Activated CD4-positive, CD25-positive, alpha-beta regulatory T cell treated with anti-CD3 and anti-CD28 coated beads, Interleukin-2, amount 50 U/mL, for 24 hours (primary cell): ENCODE results near the gene LACTB.
A peak's percentile ranks its signal among the peaks of the same experiment; 100 is the strongest.

Experiments
- ATAC-seq, 2 donors: fragments of 150-1000 bp; cut with Tn5 transposase; one replicate each; pipeline ENCODE4 v1.10.0; 2021; ENCODE audit warnings: mild to moderate bottlenecking in 1 of 2, moderate library complexity in 1 of 2

Gene LACTB, protein sequence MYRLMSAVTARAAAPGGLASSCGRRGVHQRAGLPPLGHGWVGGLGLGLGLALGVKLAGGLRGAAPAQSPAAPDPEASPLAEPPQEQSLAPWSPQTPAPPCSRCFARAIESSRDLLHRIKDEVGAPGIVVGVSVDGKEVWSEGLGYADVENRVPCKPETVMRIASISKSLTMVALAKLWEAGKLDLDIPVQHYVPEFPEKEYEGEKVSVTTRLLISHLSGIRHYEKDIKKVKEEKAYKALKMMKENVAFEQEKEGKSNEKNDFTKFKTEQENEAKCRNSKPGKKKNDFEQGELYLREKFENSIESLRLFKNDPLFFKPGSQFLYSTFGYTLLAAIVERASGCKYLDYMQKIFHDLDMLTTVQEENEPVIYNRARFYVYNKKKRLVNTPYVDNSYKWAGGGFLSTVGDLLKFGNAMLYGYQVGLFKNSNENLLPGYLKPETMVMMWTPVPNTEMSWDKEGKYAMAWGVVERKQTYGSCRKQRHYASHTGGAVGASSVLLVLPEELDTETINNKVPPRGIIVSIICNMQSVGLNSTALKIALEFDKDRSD

DNA sequence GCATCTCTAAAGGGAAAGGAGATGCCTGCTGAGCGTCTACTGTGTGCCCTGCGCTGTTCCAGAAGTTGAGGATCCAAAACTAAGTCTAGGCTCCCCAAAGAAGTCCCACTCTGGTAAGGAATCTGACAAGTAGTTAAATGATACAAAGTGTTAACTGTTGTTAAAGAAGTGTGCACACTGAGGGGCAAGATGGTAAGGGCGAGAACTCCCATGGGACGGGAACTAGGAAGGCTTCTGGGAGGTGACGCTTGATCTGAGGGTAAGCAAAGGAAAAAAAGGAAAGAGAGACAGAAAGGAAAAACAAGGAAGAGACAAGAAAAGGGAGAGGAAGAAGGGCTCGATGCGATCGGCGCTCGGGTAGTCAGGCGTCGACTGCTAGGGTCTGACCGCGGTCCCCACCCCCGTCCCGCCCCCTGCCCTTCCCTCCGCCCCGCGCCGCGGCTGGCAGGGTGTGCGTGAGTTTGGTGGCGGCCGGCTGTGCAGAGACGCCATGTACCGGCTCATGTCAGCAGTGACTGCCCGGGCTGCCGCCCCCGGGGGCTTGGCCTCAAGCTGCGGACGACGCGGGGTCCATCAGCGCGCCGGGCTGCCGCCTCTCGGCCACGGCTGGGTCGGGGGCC, at the start of gene LACTB:
TSS of gene LACTB (plus strand) at position 480 of the 620 bp plus-strand sequence. CDS start at position 491, 11 bp downstream.
- peak; percentile 93 for ATAC-seq

DNA sequence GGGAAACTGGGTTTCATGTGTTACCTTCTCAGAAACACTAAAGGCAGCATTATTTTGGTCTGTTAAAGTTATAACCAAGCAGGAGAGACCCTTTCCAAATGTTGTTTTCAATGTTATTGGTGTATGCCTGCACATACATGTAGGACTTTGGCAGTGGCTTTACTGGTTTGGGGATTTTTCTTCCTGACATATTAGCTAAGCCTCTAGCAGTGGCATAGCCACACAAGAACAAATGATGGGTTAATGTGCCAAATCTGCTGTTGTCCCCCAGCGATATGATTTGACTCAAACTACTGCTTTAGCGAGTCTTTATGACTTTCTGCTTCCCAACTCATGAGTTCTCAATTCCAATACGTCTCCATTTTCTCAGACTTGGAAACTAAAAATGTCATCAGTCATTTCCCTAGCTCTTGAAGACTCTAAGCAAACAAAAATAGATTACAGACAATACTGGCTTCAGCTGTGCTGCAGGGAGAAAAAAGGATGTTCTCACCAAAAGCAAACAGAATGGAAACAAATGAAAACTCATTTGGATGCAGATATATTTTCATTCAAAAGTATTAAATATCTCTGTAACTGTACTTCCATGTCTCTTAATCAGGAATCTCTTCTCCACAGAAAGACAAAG, 49.5 kb upstream of the LACTB start:
- ATAC-seq = no peak

DNA sequence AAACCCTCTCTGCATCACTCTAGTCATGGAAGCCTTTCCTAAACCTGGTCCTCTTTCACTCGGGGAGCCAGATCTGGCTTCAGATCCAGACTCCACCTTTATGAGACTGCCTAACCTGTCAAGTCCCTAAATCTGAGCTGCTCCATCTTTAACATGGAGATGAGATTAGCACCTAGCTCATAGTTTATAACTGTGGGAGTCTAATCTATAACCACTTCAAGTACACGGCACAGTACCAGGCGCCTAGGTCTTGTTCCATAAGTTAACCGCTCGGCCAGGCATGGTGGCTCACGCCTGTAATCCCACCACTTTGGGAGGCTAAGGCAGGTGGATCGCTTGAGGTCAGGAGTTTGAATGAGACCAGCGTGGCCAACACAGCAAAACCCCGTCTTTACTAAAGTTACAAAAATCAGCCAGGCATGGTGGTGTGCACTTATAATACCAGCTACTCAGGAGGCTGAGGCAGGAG, 48.8 kb upstream of the LACTB start:
- no peak for ATAC-seq

DNA sequence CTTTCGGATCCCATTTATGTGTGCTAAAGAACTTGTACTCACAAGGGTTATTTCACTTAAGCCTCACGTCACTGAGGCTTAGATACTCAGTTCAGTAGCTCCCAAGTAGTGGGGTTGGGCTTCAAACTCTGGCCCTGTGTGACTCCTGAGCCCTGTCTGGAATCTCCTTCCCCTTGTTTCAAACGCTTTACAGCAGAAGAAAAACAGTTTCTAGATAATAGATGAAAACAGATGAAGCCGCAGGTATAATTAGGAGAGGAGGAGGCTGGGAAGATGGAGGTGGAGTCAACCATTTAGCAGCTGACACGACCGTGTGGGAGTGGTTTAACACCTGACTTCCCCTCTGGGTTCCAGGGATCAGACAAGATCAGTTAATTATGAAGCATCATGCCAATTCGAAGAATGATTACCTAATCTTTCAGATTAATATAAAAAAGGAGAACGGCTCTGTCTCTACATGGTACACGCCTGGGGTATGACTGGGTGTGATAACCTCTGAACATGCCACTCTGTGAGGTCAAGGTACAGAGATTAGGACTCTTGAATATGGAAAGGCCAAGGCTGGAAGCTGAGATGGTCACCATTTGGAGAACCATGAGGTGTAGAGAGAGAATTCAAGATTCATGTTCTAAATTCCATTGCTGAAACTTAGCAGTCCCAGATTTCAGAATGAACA, 48.0 kb upstream of the LACTB start:
- no peak for ATAC-seq

DNA sequence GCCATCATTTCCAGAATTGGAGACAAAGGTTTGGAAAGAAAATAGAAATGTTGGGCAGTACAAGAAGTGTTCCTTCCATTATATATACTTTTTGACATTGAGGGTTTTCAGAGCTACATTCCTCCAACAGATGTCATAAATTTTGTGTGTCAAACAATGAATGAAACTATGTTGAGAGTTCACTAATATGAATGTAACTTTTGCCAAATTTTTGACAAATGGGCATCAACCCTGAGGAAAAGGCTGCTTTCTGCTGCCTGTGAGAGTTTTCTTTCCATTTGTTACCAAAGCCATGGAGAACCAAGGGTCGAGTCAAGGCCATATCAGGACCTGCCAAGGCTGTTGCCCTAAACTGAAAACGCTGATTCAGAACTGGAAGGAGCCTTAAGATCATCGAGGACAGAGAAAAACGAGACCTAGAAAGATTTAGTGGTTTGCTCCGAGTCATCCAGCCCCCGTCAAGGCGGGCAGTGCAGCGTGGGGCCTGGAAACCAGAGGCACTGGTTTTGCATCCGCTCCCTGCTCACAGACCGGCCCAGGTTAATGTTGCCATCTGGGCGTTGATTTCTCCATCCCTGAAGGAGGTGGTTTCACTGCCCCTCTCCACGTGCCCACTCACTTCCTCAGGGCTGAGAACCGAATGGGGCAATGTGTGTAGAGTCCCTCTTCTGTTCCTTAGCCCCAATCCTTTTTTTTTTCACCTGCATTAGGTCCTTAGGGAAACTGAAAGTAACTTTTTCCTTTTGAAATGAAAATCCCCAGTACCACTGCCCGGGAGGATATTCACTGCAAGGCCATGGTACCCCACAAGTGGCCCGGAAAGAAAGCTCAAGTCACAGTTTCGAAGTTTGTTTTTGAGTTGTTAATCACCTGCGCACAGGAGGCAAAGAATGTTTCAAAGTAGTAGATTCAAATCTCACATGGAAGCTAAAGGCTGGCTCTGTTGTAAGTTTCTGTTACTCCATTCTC, 46.4 kb upstream of the LACTB start:
- ATAC-seq = no peak

DNA sequence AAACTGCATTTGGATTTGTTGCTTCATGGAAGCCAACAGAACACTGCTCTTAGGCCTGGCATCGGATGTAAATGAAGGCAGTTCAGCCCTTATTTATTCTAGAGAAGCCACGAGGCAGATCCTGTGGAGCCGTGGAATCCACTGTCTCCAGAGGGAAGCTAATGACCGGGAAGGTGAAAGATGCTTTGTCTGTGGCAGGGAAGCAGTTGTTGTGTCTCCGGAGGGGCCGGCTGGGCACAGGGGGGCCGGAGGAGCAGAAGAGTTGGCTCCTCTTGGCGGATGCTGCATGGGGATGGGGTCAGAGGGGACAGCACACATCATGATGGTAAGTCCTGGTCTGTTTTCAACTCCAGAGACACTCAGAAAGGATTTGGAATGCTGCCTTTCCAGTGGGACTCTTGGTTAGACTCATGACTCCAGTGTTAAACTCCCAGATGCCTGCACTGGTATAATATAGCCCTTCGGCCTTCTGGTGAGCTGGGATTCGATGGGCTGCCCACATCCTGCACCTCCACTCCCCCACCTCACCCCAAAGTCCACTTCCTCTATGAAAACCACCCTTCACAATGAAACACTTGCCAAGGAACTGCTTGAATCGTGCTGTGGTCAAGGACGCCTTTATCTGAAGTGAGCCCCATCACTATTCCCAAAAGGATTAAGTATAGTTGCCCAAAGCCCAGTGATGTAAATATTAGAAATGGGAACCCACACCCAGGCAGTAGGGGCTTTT, 45.5 kb upstream of the LACTB start:
- no peak for ATAC-seq

DNA sequence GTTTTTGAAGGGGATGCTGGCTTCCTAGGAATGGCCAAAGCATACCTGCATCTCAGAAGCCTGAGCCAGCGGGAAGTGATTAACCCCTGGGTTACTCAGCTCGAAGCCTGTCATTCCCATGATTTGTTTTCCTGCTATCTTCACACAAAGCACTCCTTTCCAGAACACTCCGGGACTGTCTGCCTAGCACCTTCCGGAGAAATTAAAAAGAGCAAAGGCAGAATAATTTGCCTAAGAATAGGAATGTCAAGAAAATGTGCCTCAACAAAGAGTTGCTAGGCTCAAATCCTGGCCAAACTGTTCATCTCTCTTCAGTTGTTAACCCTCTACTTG, 45.0 kb upstream of the LACTB start:
- ATAC-seq = no peak

DNA sequence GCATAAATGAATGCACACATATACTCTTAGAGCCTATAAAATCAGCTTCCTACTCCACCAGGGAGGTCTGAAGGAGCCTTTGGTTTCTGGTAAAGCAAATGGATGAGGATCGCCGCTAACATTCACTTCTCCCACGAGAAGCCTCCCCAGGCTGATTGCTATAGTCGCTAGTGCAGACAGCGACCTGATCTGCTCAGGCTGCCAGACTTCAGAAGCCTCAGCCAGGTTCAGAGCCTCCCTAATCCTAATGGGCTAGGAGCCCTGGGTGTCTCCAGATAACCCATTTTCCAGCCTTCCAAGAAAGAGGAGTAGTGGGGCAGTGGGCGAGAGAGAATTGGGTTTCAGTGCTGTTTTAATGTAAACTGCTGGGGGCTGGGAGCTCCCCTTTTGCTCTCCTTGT, 43.7 kb upstream of the LACTB start:
- ATAC-seq = no peak

DNA sequence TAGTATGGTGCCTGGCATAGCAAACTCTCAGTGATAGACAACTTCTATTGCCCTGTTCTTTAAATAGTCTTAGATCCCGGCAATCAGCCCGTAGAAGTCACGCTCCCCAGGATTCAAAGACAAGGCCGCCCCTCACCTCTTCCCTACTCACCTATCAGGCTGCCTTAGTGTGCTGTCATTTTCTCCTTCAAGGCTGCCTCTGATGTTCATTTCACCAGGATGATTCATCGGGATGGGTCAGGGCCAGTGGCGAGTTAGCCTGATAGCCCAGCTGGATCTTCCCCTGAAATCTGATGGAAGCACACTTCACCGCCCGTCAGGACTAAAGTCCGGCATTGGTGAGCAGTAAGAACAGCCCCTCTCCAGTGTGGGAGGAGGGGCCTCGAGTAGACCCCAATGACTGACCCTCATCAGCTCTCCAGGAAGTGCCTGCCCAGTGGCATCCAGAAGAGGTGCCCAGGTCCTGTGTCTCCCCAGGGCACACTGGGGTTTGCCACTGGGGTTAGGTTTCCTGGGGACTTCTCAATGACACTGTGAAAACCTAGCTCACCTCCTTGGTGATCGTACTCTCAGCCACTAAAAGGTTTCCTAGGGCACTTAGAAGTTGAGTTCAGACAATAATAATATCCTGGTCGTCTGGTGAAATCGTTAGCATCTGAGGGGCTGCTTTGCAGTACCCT, 41.6 kb upstream of the LACTB start:
- no peak for ATAC-seq

DNA sequence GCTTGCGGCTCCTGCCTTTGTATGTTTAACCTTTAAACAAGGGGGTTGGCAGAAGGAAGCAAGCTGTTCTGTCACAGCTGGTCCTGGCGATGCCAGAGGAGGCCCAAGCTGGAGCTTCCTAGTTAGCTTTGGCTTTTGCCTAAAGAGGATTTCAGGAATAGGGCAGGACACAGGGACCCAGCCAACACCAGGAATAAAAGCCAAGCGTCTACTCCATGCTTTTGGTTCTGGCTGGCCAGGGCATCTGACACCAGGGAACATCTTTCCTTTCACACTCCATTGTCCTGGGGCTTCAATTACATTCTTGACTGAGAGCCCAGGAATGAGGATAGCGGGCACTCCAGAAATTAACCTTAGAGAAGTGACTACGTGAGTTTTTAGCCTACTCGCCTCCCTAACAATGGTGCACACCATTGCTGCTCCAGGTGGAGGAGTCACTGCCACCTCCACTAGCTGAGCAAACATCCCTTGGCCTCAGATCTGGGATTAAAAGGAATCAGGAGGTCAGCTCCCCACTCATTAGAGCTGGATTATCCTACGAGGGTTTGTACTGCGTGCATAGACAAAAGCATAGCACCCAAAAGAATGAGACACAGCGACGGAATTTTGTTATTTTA, 40.9 kb upstream of the LACTB start:
- no peak for ATAC-seq

DNA sequence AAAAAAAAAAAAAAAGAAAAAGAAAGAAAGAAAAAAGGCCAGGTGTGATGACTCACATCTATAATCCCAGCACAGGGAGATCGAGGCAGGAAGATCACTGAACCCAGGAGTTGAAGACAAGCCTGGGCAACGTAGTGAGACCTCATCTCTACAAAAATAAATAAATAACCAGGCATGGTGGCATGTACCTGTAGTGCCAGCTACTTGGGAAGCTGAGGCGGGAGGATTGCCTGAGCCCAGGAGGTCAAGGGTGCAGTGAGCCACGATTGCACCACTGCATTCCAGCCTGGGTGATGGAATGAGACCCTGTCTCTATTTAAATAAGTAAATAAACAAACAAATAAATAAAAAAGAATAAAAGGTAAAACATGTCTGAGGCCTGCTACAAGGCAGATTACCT, 39.3 kb upstream of the LACTB start:
- no peak for ATAC-seq

DNA sequence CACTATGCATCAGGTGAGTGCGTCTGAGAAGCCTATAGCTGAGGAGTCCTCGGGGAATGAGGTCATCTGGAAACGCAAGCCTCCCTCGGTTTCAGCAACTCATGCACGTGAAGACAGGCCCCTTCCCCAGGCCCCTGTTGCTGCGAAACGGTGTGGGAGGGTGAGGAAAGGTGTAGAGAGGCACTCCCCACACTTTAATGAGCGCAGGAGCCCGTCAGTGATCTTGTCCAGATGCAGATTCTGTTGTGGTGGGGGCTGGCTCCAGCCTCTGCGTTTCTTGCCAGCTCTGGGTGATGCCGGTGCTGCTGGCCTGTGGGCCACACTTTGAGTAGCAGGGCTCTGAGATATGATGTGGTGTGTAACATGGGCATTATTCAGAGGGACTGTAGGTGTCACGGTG, 38.6 kb upstream of the LACTB start:
- ATAC-seq = no peak

DNA sequence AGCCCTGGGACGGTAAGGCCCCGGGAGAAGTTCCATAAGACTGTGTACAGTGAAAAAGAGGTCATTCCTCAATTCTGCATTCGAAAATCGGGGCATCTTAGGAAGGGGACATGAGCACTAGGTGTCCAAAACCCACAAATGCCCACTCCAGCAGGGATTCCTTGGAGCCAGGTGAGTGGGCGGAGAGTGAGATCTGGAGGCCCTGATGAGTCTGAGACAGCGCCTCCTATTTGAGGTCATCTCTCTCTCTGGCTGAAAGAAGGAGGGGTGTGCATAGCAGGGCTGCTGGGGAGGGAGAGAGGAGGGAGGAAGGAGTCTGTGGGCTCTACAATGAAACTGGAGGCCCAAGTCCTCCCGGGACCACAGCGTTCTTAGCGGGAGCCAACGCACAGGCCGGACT, 38.1 kb upstream of the LACTB start:
- ATAC-seq = no peak

DNA sequence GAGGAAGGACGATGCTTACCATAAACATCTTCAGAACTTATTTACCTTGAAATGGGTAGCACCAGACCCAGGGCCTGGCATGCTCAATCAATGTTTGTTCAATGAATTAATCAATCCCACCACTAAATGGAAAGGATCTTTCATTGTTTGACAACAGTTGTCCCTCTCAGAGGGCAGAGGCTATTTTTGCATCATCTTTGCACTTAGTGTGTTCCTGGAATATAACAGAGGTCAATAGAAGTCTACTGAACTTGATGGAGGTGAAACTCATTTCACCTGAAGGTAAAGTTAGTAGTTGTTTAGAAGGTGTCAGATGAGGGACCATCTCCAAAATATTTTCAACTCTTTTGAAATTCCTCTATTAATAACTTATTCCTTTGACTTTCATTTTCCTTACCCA, 36.9 kb upstream of the LACTB start:
- ATAC-seq = no peak

DNA sequence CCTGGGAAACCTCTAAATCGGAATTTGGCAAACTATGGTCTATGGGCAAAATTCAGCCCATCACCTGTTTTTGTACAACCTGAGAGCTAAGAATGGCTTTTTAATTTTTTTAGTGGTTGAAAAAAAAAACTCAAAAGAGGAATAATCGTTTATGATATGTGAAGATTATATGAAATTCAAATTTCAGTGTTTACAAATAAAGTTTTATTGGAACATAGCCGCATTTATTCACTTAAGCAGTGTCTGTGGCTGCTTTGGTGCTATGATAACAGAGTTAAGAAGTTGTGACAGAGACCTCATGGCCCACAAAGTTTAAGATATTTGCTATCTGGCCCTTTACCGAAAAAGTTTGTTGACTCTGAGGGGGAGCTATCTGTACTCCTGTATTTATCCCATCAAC, 36.4 kb upstream of the LACTB start:
- no peak for ATAC-seq

DNA sequence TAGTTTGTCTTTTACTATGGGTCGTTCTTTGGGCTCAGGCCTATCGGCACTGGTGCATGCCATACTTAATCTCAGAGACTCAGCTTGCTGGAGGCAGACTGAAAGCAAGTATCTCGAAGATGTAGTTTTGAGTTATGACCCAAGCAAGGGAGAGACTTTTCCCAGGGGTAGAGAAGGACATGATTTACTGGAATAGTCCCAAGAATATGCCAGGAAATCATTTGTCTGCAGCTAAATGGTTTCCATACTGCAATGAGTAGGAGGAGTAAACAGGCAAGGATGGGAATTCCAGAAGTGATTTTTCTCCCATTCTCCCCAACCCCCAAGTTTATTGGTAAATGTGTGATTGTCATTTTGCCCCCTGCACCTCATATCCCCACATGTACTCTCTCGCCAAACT, 35.4 kb upstream of the LACTB start:
- no peak for ATAC-seq

DNA sequence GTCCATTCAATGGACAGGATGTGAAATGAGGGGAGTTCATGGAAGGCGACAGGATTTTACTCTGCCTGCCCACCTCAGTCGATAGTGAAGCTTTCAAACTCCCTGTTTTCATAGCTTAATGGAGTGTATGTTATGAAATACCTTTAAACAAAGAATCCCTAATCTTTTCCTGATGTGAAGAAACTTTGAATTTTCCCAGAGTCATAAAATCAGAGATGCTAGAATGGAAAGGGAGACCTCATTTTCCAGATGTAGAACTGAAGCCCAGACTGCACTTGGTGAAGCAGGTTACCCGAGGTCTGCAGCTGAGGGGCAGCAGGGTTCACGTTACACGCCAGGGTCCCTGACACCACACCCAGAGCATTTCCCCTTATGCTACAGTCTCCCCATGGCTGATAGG, 34.7 kb upstream of the LACTB start:
- ATAC-seq = no peak

DNA sequence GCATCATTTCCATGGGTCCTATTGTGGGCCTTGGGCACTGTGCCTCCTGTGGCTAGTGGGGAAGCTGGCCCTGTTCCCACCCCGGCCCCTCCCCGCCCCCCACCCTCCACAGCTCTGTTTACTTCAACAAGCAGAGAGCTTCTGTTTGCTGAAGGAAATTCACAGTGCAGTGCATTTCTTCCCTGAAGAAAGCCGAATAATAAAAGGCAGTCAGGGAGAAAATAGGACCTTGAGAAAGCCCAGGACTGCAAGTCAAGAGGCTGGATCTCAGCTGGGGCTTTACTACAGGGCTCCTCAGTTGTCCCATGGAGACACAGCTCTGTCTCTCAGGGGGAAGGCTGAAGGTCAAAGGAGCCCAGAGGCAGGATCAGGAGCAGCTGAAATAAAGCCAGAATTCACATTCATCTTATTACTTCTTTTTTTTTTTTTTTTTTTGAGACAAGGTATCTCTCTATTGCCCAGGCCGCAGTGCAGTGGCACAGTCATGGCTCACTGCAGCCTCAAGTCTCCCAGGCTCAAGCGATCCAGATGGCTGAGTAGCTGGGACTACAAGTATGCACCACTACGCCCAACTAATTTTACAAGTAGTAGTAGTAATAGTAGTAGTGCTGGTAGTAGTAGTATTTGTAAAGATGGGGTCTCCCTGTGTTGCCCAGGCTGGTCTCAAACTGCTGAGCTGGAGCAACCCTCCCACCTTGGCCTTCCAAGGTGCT, 33.0 kb upstream of the LACTB start:
- ATAC-seq = no peak

DNA sequence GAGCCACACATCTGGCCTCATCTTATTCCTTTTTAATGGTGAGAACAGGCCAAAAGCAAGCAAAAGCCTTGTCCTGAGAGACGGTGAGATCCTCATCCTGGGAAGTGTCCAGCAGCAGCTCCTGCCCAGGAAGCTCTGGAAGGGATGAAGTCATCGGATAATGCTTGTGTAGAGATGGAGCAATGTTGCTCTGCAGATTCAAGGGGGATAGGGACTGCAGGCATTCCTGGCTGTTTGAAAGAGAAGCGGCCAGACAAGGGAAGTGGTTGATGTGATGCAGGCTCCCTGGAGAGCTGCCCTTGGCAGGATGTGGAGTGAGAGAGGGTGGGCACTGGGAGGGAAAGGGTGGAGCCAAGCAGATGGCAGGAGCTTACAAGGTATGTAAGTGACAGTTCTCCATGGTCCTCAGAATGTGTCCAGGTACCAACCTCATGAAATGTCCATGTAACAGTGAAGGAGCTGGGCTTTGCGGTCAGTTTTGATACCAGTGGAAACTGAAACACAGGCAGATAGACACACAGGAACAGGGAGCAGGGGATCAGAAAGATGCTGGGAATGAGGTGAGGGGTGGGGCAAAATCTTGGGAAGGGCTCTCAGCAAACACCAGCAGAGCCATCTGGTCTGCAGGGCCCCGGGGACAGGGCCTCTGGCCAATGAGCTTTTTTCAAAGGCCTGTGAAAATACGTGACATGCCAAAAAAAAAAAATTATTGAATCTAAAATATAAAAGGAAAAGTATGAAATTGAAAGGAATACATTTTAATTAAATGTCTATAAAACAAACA, 32.2 kb upstream of the LACTB start:
- ATAC-seq = no peak
